Smooth muscle cell (in vitro differentiated cells): Measurements from ENCODE around the gene AP3S1. TPM values are rescaled to one million over a fixed set of nuclear protein-coding genes. Genes with fewer than 3 reads are reported as not detected.
A peak's percentile ranks its signal among the peaks of the same experiment; 100 is the strongest.

Source experiments
- DNase-seq: peaks from one replicate; lab custom pipeline; 2025; ENCODE audit not compliant: unreplicated experiment; lab: John Stamatoyannopoulos, UW
- H2AFZ ChIP-seq: fragments of 200-600 bp; sonication (generic); 2 replicates; pipeline ENCODE4 v1.6.0; 2016; ENCODE audit warnings: antibody characterized with exemption, low read depth, mild to moderate bottlenecking
- H3F3A ChIP-seq: fragments of 200-600 bp; sonication (generic); 2 replicates; pipeline ENCODE4 v1.6.0; 2017; ENCODE audit warnings: antibody characterized with exemption, low read depth
- H3K27ac ChIP-seq: fragments of 200-600 bp; sonication (generic); 2 replicates; pipeline ENCODE4 v1.5.1; 2016; ENCODE audit warnings: low read depth, mild to moderate bottlenecking
- H3K27me3 ChIP-seq: fragments of 200-600 bp; sonication (generic); 2 replicates; pipeline ENCODE4 v1.6.1; 2016; ENCODE audit warnings: low read depth, mild to moderate bottlenecking
- H3K36me3 ChIP-seq: fragments of 200-600 bp; sonication (generic); 2 replicates; pipeline ENCODE4 v1.5.1; 2016; ENCODE audit warnings: low read depth
- H3K4me1 ChIP-seq: fragments of 200-600 bp; sonication (generic); 2 replicates; pipeline ENCODE4 v1.5.1; 2016; ENCODE audit warnings: low read depth
- H3K4me2 ChIP-seq: fragments of 200-600 bp; sonication (generic); 2 replicates; pipeline ENCODE4 v1.6.0; 2016; ENCODE audit warnings: mild to moderate bottlenecking
- H3K4me3 ChIP-seq: fragments of 200-600 bp; sonication (generic); 2 replicates; pipeline ENCODE4 v1.5.1; 2016; ENCODE audit warnings: mild to moderate bottlenecking
- H3K79me2 ChIP-seq: fragments of 200-600 bp; sonication (generic); 2 replicates; pipeline ENCODE4 v1.6.0; 2016; ENCODE audit warnings: low read depth, mild to moderate bottlenecking
- H3K9ac ChIP-seq: fragments of 200-600 bp; sonication (generic); 2 replicates; pipeline ENCODE4 v1.6.0; 2016; ENCODE audit warnings: low read depth
- H3K9me3 ChIP-seq: fragments of 200-600 bp; sonication (generic); replicated peaks from 2 replicates; pipeline ENCODE4 v1.5.1; 2016; ENCODE audit warnings: low read depth
- H4K20me1 ChIP-seq: fragments of 200-600 bp; sonication (generic); 2 replicates; pipeline ENCODE4 v1.6.0; 2016; ENCODE audit warnings: low read depth
- WGBS: methylation state at CpG from one replicate; pipeline ENCODE4 v1.1.7; 2016; ENCODE audit warnings: low lambda C conversion rate; 5-methylcytosine and 5-hydroxymethylcytosine counted together
- polyA plus RNA-seq: library from polyadenylated mRNA; unstranded; fragments of >200 nt; fragmentation: Nextera tagmentation; extraction: Ambion mirVana; gene quantifications from 2 replicates; pipeline ENCODE4 v1.2.1, GENCODE V29; 2016
- total RNA-seq: library from RNA; depleted of rRNA; stranded (reverse); fragments of >200 nt; gene quantifications from 2 replicates; pipeline ENCODE4 v1.2.3, GENCODE V29; 2014
- TF ChIP-seq, protein P1 (sequence below): fragments of 200-600 bp; sonication (generic); IDR thresholded peaks from 2 replicates; pipeline ENCODE4 v1.5.1; 2017; ENCODE audit warnings: borderline replicate concordance, mild to moderate bottlenecking, antibody characterized with exemption; ENCODE audit not compliant: insufficient read depth, poor library complexity, severe bottlenecking

Gene AP3S1
- total and polyA plus RNA-seq, 2 experiments from 2014 or later: 130 to 191 TPM

DNA sequence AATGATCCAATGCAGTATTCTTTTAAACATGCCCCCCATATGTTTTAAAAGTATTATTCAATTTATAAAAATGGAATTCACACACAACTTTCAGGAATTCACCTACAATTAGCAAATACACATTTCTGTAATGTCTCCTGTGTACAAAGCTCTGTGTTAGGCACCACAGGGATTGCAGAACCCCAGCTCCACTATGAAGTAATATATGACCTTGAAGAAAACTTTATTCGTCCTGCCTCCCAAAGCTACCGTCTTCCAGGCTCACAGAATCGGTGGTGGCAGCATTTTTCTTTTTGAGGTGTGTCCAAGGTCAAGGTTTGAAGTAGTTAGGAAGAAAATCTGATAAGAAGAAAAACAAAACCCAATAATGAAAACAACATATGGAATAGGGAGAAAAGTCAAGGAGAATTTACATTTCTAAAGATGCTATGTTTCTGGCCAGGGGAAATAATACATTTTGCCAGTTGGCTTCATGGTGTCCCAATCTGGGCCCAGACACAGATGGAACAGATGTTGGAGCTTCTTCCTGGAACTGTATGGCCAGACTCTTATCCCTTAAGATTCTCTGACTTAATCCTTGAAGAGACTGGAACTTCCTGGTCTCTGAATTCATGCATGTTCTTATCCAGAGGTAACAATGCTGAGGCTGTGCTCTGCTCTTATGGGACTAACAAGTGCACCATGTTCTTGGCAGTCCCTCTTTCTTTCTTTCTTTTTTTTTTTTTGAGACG, 98.5 kb downstream of the AP3S1 start:
- no peaks in the 10 kb centered on the region for H3K79me2 ChIP-seq
- H4K20me1 ChIP-seq: no peaks in the 10 kb centered on the region
- no peaks in the 10 kb centered on the region for H3K27me3 ChIP-seq
- H3K9ac ChIP-seq: no peak overlapping the region
- H3K36me3 ChIP-seq: no peaks in the 10 kb centered on the region
- H3K4me2 ChIP-seq: no peak overlapping the region
- DNase-seq: no peak
- WGBS: 82% methylated on average over 3 of the region's 4 CpGs
- H3K9me3 ChIP-seq: no peaks in the 10 kb centered on the region
- no peak overlapping the region for H2AFZ ChIP-seq
- no peak overlapping the region for H3K4me3 ChIP-seq
- H3K27ac ChIP-seq: no peak overlapping the region
- H3F3A ChIP-seq: no peaks in the 10 kb centered on the region
- peaks cover 6% of the 10 kb centered on the region for H3K4me1 ChIP-seq
- TF ChIP-seq, protein P1, sequence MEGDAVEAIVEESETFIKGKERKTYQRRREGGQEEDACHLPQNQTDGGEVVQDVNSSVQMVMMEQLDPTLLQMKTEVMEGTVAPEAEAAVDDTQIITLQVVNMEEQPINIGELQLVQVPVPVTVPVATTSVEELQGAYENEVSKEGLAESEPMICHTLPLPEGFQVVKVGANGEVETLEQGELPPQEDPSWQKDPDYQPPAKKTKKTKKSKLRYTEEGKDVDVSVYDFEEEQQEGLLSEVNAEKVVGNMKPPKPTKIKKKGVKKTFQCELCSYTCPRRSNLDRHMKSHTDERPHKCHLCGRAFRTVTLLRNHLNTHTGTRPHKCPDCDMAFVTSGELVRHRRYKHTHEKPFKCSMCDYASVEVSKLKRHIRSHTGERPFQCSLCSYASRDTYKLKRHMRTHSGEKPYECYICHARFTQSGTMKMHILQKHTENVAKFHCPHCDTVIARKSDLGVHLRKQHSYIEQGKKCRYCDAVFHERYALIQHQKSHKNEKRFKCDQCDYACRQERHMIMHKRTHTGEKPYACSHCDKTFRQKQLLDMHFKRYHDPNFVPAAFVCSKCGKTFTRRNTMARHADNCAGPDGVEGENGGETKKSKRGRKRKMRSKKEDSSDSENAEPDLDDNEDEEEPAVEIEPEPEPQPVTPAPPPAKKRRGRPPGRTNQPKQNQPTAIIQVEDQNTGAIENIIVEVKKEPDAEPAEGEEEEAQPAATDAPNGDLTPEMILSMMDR: no peak

DNA sequence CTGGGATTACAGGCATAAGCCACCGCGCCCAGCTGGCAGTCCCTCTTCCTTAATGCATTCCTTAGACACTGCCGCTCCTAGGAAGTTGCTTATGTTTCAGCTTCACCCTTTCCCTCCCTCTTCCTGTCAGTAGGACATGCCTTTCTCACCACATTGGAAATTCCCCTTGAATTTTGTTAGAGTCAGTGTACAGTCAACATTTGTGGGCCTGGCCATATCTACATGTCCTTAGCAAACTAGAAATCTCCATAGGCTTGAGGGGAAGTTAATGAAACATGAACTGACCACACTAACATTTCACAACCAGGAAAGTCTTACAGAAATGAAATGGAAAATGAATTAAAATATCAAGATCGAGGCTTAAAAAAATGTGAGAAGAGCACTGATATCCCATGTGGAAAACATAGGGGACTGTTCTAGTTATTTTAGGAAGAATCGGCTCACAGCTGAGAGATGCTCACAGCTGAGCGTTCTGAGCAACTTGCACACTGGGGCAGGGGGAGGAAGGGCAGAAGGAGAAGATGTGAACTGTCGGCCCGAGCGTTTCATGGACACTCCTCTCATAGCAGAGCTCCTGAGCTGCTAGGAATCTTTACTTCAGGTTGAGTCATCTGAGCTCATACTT, 99.4 kb downstream of the AP3S1 start:
- Histone ChIP-seq H2AFZ (no peak overlapping the region), H3K79me2 (no peaks in the 10 kb centered on the region), H3K4me2 (no peak overlapping the region), H4K20me1 (no peaks in the 10 kb centered on the region), H3K27ac (peak overlapping the region; percentile 57), H3F3A (no peaks in the 10 kb centered on the region), H3K9me3 (no peaks in the 10 kb centered on the region), H3K4me1 (peaks cover 6% of the 10 kb centered on the region), H3K4me3 (no peak overlapping the region), H3K9ac (no peak overlapping the region), H3K36me3 (no peaks in the 10 kb centered on the region), H3K27me3 (no peaks in the 10 kb centered on the region)
- TF ChIP-seq, protein P1: no peak
- DNase-seq: no peak
- 76% methylated on average over 9 of the region's 9 CpGs for WGBS

DNA sequence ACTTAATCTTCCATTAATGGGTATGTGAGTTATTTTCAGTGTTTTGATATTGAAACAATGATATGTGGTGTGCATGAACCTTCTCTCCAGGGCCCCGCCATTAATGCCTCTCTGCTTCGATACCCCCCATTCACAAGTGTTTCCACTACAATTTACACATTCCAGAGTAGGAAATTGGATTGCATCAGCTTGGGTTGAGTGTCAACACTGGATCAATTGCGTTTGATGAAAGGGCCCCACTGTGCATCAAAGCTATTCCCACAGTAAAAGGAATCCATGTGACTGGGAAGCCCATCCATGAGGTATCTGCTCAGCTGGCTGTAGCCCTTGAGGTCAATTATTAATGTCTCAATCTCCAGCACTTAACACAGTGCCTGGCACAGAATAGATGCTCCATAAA, 102.8 kb downstream of the AP3S1 start:
- Histone ChIP-seq H3K9me3 (no peaks in the 10 kb centered on the region), H2AFZ (no peak overlapping the region), H3K36me3 (no peaks in the 10 kb centered on the region), H3K79me2 (no peaks in the 10 kb centered on the region), H4K20me1 (no peaks in the 10 kb centered on the region), H3K27ac (no peak overlapping the region), H3K9ac (no peak overlapping the region), H3K27me3 (no peaks in the 10 kb centered on the region), H3K4me3 (no peak overlapping the region), H3K4me1 (no peaks in the 10 kb centered on the region), H3F3A (no peaks in the 10 kb centered on the region), H3K4me2 (no peak overlapping the region)
- no peak for DNase-seq
- 91% methylated on average over 3 of the region's 3 CpGs for WGBS
- TF ChIP-seq, protein P1: no peak
